ENCODE measurements around the gene ZMYM4.

The ZMYM4 gene

GRCh38 chr1:35278886-35279554 is 10.5 kb downstream of the ZMYM4 start:
- no peak for DNase-seq

- DNase-seq: no peak
Observed at GRCh38 chr1:35279555-35279904, 11.0 kb downstream of the ZMYM4 start.

DNA sequence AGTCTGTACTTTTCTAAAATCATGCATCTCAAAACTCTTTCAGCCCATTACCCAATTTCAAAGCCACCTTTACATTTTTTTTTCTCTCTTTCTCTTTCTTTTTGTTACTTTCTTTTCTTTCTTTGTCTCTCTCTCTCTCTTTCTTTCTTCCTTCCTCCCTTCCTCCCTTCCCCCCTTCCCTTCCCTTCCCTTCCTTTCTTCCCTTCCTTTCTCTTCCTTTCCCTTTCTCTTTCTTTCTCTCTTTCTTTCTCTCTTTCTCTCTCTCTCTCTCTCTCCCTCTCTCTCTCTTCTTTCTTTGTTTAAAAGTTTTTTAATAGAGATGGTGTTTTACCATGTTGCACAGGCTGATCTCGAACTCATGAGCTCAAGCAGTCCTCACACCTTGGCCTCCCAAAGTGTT is 11.5 kb downstream of the ZMYM4 start:
- DNase-seq: no peak

GRCh38 chr1:35281565-35281964 is 13.1 kb downstream of the ZMYM4 start:
- no peak for DNase-seq

DNA sequence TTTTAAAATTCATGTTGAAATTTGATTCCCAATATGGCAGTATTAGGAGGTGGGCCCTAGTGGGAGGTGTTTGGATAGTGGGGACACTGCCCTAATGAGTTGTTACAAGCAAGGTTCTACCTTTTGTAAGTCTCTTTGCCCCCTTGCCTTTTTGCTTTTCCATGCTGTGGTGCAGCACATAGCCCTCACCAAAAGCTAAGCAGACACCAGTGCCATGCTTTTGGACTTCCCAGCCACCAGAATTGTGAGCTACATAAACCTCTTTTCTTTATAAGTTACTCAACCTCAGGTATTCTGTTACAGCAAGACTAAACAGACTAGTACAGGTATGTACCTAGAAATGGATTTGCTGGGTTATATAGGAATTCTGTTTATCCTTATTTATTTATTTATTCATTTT is 13.7 kb downstream of the ZMYM4 start:
- DNase-seq: no peak

DNA sequence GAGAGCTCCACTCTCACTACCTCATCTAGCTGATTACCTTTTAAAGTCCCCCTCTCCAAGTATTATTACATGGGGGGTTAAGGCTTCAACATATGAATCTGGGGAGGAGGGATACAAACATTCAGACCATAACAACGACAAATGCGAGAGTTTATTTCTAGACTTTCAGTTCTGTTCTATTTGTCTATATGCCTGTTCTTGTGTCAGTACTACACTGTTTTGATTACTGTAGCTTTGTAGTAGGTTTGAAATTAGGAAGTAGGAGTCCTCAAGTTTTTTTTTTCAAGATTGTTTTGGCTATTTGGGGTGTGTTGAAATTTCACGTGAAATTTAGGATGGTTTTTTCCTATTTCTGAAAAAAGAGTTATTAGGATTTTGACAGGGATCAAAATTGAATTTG is 16.3 kb downstream of the ZMYM4 start:
- no peak for DNase-seq

GRCh38 chr1:35285771-35286606 is 17.5 kb downstream of the ZMYM4 start:
- DNase-seq: no peak

DNA sequence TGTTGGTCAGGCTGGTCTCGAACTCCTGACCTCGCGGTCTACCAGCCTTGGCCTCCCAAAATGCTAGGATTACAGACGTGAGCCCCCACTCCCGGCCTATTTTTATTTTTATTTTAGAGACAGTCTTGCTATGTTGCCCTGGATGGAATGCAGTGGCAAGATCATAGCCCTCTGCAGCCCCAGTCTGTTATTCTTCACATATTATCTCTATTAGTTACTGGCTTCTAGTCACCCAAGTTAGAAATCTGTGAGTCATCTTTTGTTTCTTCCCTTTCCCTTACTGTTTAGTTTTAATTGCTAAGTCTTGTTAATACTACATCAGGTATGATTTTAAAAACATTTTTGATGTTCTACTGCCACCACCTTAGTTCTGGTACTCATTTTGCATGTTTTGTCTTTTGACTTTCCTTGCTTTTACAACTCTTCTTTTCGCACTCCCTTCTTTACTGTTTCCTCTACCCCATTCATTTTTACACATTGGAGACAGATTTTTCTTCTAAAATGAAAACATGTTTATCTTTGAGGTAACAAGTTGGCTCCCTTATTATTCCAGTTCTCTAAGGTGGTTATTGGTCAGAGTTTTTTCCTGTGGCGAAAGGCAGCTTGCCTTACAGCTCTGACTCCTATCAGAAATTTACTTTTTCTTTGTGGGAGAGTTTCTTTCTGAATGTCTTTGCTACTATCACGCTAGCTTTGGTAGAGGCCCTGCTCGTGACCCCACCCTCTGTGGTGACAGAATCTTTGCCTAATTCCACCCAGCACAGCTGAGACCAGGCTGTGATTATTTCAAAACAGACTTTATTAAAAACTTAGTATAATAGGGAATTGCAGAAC is 19.5 kb downstream of the ZMYM4 start:
- no peak for DNase-seq

- DNase-seq: no peak
Observed at GRCh38 chr1:35288761-35289160, 20.3 kb downstream of the ZMYM4 start.

- DNase-seq: no peak
Observed at GRCh38 chr1:35290452-35290851, 21.9 kb downstream of the ZMYM4 start.

- DNase-seq: no peak
Observed at GRCh38 chr1:35294809-35295208, 26.3 kb downstream of the ZMYM4 start.

DNA sequence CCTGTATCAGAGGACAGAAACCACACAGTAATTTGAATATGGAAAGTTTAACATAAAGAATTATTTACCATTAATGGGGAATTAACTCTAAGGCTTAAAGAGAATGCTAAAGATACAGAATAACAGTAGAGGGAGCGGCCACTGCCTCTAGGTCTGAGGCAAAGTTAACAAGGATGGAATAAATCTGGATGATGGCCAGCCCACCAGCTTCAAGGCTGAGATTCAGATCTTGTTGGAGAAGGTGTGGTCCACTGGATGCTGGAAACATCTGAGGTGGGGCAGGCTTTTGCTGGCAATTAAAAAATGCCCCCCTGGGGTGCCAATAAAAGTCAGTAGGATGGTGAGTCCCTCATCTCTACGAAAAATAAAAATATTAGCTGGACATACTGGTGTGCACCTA is 29.4 kb downstream of the ZMYM4 start:
- DNase-seq: no peak

GRCh38 chr1:35298464-35298863 is 30.0 kb downstream of the ZMYM4 start:
- DNase-seq: peak; percentile 7

- no peak for DNase-seq
Observed at GRCh38 chr1:35300376-35300775, 31.9 kb downstream of the ZMYM4 start.

DNA sequence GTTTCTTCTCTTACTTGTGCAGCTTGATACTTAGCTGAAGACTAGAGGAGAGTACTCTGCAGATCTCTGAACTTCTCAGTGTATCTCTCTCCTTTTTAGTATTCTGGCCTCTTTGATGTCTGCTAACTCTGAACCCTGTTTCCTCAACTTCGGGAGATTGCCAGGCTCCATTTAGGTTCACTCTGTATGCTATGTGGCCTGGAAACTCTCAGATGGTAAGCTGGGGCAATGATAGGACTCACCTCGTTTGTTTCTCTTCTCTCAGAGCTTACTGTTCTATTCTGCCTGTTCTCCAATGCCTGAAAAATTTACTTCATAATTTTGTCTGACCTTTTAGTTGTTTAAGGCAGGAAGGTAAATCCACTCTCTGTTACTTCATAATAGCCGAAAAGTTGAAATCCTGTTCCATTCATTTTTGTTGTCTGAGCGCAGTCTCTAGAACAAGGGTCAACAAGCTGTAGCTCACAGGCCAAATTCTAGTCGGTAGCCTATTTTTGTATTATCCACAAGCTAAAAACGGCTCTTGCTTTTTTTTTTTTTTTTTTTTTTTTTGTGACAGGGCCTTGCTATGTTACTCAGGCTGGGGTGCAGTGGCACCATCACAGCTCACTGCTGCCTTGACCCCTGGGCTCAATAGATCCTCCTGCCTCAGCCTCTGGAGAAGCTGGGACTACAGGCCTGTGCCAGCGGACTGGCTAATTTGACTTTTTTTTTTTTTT is 33.3 kb downstream of the ZMYM4 start:
- DNase-seq: no peak

- DNase-seq: no peak
Observed at GRCh38 chr1:35305383-35305782, 36.9 kb downstream of the ZMYM4 start.

GRCh38 chr1:35315649-35316048 is 47.1 kb downstream of the ZMYM4 start:
- no peak for DNase-seq

DNA sequence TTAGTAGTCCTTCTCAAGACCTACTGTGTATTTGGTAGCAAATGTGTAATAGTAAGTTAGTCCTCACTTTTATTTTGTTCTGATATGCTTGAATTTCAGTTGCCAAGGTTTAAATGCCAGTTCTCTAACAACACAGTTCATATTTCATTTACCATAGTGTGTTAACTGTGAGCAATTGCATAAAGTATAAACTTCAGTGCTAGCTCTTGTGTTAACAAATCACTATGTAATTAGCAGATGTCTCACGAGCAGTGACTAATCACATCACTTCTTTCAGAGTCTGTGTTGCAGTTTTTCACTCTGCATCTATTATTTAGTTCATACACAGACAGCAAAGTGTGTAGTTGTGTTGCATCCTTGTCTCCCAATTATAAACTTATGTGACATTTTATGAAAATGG is 47.8 kb downstream of the ZMYM4 start:
- DNase-seq: no peak

DNA sequence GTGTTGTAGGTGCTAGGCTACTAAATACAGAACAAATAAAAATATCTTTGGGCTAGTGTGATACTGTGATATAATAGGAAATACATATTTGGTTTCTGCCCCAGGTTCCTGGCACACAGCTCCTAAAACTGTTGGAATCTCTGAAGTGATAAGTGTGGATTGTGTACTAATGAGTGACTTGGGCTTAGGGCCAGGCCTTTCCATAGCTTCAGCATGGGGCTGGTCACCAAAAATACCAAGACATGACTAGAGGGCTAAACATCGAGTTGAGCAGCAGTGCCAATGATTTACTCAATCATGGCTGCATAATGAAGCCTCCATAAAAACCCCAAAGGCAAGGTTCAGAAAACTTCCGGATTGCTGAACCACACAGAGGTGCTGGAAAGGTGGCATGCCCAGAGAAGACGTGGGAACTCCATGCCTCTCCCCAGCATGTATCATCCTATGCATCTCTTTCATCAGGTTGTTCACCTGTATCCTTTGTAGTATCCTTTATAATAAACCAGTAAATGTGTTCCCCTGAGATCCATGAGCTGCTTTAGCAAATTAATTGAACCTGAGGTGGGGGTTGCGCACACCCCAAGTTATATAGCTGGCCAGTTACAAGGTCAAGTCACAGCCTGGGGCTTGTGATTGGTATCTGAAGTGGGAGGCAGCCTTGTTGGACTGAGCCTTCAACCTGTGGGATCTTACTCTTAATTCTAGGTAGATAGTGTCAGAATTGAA is 51.6 kb downstream of the ZMYM4 start:
- DNase-seq: no peak

- DNase-seq: no peak
Observed at GRCh38 chr1:35320937-35321336, 52.4 kb downstream of the ZMYM4 start.

DNA sequence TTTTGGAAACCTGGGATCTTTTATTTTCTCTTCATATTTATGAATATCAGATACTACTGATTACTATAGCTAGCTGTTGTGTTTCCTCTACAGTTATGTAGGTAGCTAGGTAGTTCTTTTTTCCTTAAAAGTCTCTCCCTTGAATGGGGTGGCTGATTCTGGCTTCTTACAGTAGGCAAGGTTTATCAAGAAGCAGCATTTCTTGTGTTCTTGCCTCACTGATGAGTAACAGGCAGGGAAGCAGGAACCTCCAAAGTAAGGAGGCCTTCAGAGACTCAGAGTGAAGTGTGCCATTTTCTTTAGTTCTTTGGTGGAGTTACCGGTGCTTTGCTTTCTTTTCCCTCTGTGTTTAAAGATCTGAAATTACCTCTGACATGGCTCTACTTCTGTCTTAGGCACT is 56.0 kb downstream of the ZMYM4 start:
- DNase-seq: no peak

GRCh38 chr1:35326246-35326866 is 57.8 kb downstream of the ZMYM4 start:
- DNase-seq: no peak
